ENCODE results near the gene PDE6A.

- TF ChIP-seq GATA2 (IDR thresholded peaks at IDR 0.05; ENCODE audit: low read depth, low read length) (no peak), GATA3 (IDR thresholded peaks at IDR 0.05; ENCODE audit: low read depth, low read length) (no peak)
Measured at GRCh38 chr5:149895416-149896345, 48.9 kb downstream of the PDE6A start.
